HS-5 (cell line): Measurements from ENCODE around the gene CTSL.
"Not testable (repeated sequence)": the region's sequence is repeated elsewhere in the genome, so short reads cannot be mapped to it uniquely, and the experiment has no call there.

Experiments used
- DNase-seq: peaks from one replicate; pipeline ENCODE4 v3.0.0-alpha.2; 2012; ENCODE audit warnings: low read depth

Gene CTSL

DNA sequence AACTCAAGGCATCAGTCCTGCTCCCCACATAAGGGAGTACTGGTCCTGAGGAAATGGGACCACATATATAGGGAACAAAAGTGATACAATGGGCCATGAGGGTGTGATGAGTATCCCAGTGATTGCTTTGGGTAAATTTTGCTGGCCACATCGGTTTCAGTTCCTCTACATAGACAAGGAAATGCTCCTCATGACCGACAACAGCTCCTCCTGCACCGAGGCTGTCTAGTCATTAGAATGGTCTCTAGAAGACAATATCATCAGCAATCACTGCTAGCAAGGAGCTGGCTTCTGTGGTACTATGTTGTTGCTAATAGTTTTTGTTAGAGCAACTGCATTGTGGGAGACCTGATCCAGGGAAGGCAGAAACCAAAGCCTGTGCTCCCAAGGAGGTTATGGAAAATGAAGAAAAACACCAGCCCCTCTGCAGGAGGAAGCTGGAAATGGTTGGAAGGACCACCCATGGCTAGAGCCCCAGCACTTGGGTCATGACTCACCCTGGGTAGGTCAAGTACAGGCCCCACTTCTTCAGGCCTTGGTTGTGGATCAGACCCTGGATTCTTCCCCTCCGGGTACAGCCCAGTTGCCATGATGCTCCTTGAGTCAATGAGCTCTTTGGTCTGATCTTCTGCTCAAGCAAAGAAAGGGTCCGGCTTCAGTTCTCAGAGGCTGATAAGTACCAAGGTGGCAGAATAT lies 3.4 kb upstream of the CTSL start:
- no peak for DNase-seq

- DNase-seq = no peak
Measured at GRCh38 chr9:87725356-87725899, 491 bp upstream of the CTSL start.

- no peak for DNase-seq
Measured at GRCh38 chr9:87729246-87729645, 3.3 kb downstream of the CTSL start.

- no peak for DNase-seq
Measured at GRCh38 chr9:87731321-87731720, 5.4 kb downstream of the CTSL start.

DNA sequence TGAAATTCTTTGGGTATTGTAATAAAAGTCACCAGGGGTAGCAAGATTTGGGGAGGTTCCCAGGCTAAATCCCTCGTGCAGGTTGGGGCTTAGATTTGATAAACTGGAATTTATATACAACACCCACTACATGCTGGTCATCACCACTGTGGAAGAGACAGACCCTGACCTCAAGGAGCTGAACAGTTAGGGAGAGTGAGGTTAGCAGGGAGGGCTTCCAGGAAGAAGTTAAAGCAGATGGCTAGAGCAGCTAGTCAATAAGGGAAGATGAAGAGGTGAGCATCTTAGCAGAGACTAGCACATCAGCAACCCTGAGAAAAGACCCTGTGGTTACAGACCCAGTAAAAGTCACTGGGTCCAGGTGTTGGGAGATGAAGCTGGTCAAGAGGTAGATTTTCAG lies 6.4 kb downstream of the CTSL start:
- no peak for DNase-seq

- DNase-seq = no peak
Measured at GRCh38 chr9:87732756-87733155, 6.8 kb downstream of the CTSL start.

DNA sequence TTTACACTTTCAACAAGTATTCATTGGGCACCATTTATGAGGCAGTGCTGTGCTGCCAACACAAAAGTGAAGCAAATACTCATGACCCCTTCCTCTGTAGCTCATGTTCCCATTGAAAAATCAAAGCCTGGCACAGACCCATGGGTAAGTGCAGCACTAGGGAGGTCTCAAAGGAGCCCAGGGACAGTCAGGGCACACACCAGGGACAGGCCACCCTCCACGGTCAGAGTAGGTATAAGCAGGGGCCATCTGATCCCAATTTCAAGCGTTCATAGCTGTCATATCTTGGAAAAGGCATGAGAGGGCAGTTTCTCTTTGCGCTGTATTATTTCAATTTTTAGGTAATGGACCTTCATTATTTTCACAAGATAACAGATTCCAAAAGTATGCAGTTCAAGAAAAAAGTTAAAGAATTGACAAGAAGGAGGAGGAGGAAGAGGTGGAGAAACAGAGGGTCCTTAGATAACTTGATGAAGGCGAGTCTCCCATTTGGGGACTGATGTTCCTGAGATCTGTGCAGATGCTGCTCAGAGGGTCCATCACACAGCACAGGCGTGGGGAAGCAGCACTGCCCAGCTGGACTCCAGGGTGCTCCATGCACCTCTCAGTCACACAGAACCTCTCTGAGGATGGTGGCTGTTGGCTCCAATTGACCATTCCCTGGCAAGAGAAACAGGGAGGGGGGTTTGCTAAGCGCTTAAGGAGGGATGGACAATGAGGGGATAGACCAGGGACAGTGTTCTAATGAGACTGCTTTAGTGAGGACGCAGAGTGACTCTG lies 7.5 kb downstream of the CTSL start:
- no peak for DNase-seq

DNA sequence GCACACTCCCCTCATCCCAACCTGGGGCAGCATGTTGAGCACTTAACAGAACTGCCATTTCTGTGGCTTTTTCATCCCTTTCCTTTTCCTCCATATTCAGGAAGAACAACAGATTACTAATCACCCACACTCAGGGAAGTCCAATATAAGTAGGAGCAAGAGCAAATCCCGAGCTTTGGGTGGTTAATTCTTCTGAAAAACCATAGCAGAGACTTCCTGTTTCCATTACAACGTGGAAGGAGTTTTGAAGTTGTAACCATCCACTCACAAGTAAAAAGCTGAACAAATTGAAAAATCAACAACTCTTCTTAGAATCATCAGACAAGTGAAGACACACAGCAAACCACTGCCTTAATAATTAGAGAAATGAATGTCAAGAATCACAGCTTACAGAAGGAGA lies 8.2 kb downstream of the CTSL start:
- DNase-seq = no peak

DNA sequence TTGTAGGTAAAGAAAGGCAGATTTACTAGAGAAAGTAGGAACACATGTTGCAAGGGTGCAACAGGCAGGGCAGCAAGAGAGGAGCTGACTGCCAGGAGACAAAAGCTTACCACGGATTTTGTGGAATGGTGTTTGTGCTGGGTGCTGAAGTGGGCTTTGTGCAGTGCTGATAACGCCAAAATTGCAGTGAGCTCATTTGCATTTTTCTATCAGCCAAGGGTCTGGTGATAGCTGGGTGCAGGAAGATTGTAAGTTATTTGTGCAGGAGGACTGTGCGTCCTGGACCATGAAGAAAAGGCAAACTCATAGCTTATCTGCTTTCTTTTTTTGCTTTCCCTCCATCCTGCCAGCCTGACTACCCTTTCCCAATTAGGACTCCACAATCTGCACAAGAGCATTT lies 13.6 kb downstream of the CTSL start:
- DNase-seq = no peak

GRCh38 chr9:87740209-87740608 lies 14.3 kb downstream of the CTSL start:
- DNase-seq = no peak

DNA sequence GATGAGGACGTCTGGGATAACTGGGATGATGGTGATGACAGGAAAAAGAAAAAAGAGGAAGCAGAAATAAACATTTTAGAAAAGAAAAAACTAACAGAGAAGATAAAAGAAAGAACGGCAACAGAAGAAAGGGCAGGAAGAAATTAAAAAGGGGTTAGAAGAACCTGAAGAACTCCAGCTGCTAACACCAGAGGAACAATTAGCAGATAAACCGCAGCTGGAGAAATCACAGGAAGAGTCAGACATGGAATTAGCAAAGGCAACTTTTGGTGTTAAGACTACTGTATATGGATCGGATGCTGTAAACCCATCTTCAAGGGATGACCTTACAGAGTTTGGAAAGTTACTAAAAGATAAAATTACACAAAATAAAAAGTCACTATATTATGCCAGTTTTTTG lies 15.4 kb downstream of the CTSL start:
- no peak for DNase-seq

DNA sequence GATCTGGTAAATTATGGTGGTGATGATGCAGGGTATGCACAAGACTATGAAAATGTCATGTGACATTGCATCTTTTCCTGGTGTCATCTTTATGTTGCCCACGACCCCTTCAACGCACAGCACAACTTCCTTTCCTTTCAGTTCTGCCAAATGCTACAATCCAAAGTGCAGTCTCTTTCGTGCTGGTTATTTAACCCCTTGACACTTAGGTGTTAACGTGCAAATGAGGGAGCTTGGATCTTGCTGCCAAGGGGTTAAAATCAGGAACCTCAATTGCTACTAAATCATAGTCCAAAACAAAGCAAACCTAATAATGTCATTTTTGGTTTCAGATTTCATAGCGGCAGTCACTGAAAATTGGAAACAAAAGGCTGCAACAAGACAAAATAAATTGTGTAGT lies 16.0 kb downstream of the CTSL start:
- no peak for DNase-seq

DNA sequence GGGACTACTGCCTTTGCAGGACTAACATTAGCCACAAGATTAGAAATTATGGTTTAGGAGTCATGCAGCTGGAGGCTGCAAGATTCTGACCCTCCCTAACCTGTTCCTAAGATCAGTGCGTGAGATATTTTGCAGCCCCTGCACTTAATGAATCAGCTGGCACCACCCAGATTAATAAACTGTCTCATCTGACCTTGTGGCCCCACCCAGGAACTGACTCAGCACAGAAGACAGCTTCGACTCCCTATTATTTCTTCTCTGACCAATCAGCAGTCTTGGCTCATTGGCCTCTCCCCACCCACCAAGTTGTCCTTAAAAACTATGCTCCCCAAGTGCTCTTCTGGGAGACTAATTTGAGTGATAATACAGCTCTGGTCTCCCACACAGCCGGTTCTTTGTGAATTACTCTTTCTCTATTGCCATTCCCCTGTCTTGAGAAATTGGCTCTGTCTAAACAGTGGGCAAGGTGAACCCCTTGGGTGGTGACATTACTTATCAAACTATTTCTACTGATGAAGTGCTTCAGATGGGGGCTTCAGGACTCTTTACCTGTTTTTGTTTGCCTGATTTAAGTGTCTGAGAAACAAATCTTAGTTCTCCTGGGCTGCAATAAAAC lies 17.0 kb downstream of the CTSL start:
- DNase-seq = no peak

DNA sequence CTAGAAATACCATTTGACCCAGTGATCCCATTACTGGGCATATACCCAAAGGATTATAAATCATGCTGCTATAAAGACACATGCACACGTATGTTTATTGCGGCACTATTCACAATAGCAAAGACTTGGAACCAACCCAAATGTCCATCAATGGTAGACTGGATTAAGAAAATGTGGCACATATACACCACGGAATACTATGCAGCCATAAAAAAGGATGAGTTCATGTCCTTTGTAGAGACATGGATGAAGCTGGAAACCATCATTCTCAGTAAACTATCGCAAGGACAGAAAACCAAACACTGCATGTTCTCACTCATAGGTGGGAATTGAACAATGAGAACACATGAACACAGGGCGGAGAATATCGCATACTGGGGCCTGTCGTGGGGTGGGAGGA lies 18.3 kb downstream of the CTSL start:
- DNase-seq = not testable (repeated sequence)

DNA sequence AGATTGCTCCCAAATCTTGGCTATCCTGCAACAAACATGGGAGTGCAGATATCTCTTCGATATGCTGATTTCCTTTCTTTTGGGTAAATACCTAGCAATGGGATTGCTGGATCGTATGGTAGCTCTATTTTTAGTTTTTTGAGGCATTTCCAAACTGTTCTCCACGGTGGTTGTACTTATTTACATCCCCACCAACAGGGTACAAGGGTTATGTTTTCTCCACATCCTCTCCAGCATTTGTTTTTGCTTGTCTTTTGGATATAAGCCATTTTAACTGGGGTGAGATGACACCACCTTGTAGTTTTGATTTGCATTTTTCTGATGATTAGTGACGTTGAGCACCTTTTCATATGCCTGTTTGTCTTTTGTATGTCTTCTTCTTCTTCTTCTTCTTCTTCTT lies 20.3 kb downstream of the CTSL start:
- DNase-seq = no peak

DNA sequence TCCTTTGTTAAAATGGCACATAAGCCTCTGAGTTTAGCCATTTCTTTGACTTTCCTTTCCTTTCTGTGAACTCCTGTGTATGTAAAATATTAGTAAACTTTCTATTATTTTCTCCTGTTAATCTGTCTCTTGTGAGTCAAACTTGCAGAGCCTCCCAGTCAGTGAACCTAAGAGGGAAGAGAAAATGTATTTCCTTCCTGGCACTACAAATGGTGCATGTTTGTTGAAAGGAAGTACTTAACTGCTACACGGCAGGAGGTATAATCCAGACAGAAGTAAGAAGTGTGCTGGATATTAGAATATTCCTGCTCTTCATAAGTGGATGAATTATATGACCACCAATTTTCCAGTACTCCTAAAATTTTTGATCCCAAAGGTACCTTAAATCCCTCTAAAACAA lies 23.0 kb downstream of the CTSL start:
- no peak for DNase-seq

GRCh38 chr9:87749335-87750035 lies 23.6 kb downstream of the CTSL start:
- no peak for DNase-seq

DNA sequence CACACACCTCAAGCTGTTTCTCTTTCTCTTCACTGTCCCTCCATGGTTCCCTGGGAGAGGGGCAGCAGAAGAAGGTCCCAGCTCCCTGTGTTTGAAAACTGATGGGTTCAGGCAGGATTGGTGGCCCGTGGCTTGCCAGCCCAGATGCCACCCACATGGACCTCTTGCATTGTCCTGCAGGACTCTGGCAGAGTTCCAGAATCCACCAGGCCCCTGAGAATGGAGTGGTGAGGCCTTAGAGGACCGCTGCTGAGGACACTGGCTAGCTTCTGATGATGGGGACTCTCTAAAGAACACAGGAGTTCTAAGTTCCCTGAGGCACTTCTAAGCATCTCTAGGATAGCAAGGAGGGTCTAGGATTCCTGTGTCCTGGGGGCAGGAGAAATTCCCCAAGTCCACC lies 24.8 kb downstream of the CTSL start:
- DNase-seq = no peak

DNA sequence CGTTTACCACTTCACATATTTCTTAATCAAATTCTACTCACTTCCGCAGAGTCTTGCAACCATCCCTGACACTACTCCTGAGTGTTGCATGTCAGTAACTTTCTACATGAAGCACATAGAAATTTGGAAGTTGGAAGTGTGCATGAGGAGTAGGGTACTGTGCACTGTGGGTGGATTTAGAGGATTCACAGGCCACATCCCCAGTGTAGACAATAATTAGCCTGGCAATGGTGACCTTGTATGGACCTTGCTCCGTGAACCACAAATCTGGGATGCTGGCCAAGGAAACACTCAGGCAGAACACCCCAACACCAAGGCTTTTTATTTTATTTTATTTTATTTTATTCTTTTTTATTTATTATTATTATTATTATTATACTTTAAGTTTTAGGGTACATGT lies 25.5 kb downstream of the CTSL start:
- no peak for DNase-seq

GRCh38 chr9:87751868-87752267 lies 25.9 kb downstream of the CTSL start:
- DNase-seq = no peak

DNA sequence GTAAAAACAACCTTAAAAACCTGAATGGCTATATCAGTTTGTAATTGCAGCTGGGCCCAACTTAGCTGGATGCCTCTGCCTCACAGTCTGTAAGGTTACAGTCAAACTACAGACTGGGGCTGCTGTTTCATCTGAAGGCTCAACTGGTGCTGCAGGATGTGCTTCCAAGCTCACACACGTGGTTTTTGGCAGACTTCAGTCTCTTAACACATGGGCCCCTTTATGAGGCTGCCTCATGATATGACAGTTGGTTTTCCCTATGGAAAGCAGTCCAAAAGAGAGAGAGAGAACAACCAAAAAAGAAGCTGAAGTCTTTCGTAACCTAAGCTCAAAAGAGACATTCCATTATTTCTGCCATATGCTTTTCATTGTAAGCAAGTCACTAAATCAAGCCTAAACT lies 27.4 kb downstream of the CTSL start:
- no peak for DNase-seq

DNA sequence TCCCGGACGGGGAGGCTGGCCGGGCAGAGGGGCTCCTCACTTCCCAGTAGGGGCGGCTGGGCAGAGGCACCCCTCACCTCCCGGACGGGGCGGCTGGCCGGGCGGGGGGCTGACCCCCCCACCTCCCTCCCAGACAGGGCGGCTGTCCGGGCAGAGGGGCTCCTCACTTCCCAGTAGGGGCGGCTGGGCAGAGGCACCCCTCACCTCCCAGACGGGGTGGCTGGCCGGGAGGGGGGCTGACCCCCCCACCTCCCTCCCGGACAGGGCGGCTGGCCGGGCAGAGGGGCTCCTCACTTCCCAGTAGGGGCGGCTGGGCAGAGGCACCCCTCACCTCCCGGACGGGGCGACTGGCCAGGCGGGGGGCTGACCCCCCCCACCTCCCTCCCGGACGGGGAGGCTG lies 32.4 kb downstream of the CTSL start:
- not testable (repeated sequence) for DNase-seq

GRCh38 chr9:87759980-87760379 lies 34.1 kb downstream of the CTSL start:
- not testable (repeated sequence) for DNase-seq
